NCI-H1092 treated with DMSO at 0.1 percent for 48 hours (cell line): ENCODE results near the gene RPS6KA5.

ENCODE experiments used
- DNase-seq: peaks from one replicate; lab custom pipeline; 2025; lab: John Stamatoyannopoulos, UW

The RPS6KA5 gene

GRCh38 chr14:90938615-90939014, 121.8 kb downstream of the RPS6KA5 start:
- no peak for DNase-seq

GRCh38 chr14:90936757-90937440, 123.5 kb downstream of the RPS6KA5 start:
- DNase-seq = no peak

GRCh38 chr14:90924621-90925340, 135.7 kb downstream of the RPS6KA5 start:
- DNase-seq = no peak

- DNase-seq = no peak
Measured at GRCh38 chr14:90922141-90922540, 138.3 kb downstream of the RPS6KA5 start.

GRCh38 chr14:90911121-90911520, 149.3 kb downstream of the RPS6KA5 start:
- no peak for DNase-seq

GRCh38 chr14:90907178-90907577, 153.3 kb downstream of the RPS6KA5 start:
- no peak for DNase-seq

- no peak for DNase-seq
Measured at GRCh38 chr14:90905531-90905930, 154.9 kb downstream of the RPS6KA5 start.

- peak; percentile 59 for DNase-seq
Measured at GRCh38 chr14:90903101-90903500, 157.3 kb downstream of the RPS6KA5 start.

- no peak for DNase-seq
Measured at GRCh38 chr14:90900476-90901083, 159.9 kb downstream of the RPS6KA5 start.

GRCh38 chr14:90897022-90897421, 163.4 kb downstream of the RPS6KA5 start:
- DNase-seq = no peak

- DNase-seq = no peak
Measured at GRCh38 chr14:90894241-90894640, 166.2 kb downstream of the RPS6KA5 start.

GRCh38 chr14:90893510-90893909, 166.9 kb downstream of the RPS6KA5 start:
- DNase-seq = no peak

- no peak for DNase-seq
Measured at GRCh38 chr14:90892970-90893369, 167.5 kb downstream of the RPS6KA5 start.

- DNase-seq = no peak
Measured at GRCh38 chr14:90891326-90891725, 169.1 kb downstream of the RPS6KA5 start.

GRCh38 chr14:90890322-90891020, 170.0 kb downstream of the RPS6KA5 start:
- DNase-seq = no peak

- DNase-seq = no peak
Measured at GRCh38 chr14:90886297-90886815, 174.1 kb downstream of the RPS6KA5 start.

- no peak for DNase-seq
Measured at GRCh38 chr14:90883782-90884181, 176.7 kb downstream of the RPS6KA5 start.

- DNase-seq = no peak
Measured at GRCh38 chr14:90883197-90883596, 177.2 kb downstream of the RPS6KA5 start.

- no peak for DNase-seq
Measured at GRCh38 chr14:90880282-90880681, 180.2 kb downstream of the RPS6KA5 start.

GRCh38 chr14:90874599-90874998, 185.8 kb downstream of the RPS6KA5 start:
- DNase-seq = no peak

GRCh38 chr14:90871605-90872233, 188.7 kb downstream of the RPS6KA5 start:
- DNase-seq = no peak
